Dermis blood vessel endothelial cell (primary cell): ENCODE results near the gene CFAP70. TPM values are rescaled to one million over a fixed set of nuclear protein-coding genes. Genes with fewer than 3 reads are reported as not detected.
"Not testable (repeated sequence)": the region's sequence is repeated elsewhere in the genome, so short reads cannot be mapped to it uniquely, and the experiment has no call there.

Source experiments
- DNase-seq: peaks from one replicate; pipeline ENCODE4 v3.0.0; 2010
- total RNA-seq: library from RNA; depleted of rRNA; stranded (reverse); fragments of >200 nt; gene quantifications from 2 replicates; pipeline ENCODE4 v1.2.3, GENCODE V29; 2014

Gene CFAP70
- total RNA-seq, result 0.19 and 0.34 TPM in 2 replicates

DNA sequence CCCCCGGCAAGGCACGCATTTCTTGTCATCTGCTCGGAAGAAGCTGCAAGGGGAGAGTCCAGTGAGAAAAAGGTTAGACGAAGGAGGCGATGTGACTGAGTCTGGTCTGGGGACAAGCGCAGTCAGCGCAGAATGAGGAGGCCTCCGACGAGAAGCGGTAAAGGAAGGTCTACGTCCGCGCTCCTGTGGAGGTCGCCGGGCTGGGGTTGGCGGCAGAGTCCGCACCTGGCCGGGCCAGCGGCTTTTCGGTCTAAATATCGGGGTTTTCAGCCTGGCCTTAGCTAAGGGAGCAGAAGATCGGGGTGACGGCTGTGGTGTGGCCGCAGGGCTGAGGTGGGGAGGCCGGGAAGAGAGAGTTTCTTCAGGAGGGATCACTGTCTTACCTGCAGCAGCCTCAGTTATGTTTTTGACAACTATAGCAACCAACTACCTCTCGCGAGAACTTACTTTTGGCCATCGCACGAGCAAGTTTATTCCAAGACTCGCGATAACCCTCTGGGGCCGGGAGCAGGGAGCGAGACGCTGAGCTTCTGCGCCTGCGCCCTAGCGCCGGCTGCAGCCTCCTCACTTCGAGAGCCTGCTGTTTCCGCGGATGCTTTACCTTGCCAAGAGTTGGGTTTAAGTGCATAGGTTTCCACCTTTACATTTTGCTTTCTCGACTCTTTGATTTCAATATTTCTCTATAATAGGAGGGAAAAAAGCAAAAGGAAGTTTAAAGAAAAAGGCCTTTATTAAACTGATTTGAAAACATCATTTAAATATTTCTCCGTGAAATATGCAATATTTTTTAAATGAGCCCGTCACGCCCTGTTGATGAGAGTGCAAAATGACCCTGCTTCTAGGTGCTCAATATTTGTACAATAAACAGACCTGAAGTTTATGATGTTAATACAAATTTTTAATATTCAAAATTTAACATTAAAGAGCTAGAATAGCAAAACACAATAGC is at the start of gene CFAP70:
Gene CFAP70 (minus strand): TSS at position 534 of the 949 bp plus-strand sequence. CDS start 4,068 bp downstream, outside the sequence.
- DNase-seq, result peak; percentile 97

DNA sequence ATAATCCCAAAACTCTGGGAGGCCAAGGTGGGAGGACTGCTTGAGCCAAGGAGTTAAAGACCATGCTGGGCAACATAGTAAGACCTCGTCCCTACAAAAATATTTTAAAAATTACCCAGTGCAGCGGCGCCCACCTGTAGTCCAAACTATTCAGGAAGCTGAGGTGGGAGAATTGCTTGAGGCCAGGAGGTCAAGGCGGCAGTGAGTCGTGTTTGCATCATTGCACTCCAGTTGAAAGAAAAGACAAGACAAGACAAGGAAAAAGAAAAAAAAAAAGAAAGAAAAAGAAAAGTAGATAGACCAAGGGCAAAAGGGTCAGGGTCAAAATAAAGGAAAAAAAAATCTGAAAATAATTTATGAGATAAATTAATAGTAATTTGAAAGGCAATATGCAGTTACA is 49.4 kb upstream of the CFAP70 start:
- no peak for DNase-seq

DNA sequence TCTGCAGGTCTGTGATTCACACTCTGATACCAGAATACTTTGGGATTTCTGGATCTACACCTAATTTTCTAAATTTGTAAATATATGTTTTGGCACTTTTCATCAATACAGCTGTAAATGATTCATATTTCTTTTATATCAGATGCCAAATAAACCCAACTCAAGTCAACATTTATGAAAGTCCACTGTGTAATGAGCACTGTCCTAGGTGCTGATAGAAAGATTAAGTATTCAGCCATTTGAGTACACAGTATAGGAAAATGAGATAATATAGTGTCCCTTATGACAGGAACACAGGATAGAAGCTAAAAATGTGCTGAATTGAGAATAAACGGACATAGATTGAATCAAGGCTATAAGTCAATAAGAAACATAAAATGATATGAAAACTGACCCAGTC is 48.8 kb upstream of the CFAP70 start:
- no peak for DNase-seq

DNA sequence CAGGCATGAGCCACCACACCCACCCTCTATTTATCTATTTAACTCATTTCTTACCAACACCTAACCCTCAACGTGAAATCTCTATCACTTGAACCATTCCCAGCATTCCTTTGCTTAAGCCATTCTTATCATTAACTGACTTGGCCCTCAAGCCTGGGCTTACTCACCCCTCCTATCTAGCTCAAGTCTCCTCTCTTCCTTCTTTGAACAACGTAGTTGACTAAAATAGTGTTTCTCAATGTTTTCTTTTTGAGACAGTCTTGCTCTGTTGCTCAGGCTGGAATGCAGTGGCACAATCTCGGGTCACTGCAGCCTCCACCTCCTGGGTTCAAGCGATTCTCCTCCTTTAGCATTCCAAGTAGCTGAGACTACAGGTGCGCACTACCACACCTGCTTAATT is 48.2 kb upstream of the CFAP70 start:
- DNase-seq, result no peak

DNA sequence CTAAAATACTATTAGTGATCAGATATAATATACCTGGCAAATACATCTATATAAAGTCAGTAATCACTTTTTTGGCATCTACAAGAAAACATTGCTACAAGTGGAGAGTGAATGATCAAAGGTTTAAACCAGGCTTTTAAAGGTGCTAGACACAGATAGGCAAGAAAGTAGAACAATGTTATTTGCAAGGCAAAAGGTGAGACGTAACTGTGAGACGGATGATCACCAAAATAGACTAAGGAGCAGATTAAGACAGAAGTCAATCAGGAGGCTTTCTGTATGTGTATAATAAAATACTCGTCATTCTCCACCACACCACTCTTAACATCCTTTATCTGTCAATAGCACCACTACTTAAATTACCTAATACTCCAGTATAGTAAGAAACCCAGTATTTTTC is 46.9 kb upstream of the CFAP70 start:
- no peak for DNase-seq

DNA sequence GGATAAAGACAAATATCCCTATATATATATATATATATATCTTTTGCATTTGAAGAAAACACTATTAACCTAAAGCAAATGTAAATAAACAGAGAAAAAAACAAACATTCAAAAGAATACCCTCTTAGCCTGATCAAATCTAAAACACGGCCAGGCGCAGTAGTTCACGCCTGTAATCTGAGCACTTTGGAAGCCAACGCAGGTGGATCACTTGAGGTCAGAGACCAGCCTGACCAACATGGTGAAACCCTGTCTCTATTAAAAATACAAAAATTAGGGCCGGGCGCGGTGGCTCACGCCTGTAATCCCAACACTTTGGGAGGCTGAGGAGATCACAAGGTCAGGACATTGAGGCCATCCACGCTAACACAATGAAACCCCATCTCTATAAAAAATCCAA is 46.0 kb upstream of the CFAP70 start:
- no peak for DNase-seq

DNA sequence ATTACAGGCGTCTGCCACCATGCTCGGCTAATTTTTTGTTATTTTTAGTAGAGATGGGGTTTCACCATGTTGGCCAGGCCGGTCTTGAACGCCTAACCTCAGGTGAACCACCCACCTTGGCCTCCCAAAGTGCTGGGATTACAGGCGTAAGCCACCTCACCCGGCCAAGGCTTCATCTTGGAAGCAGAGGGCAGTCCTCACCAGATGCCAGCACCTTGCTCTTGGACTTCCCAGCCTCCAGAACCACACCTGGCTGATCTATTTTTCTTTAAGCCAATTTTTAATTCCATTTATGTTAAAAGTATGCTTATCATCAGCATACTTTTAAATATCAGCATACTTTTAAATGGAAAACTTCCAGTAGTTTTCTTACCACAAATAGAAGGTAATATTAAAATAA is 43.0 kb upstream of the CFAP70 start:
- no peak for DNase-seq

DNA sequence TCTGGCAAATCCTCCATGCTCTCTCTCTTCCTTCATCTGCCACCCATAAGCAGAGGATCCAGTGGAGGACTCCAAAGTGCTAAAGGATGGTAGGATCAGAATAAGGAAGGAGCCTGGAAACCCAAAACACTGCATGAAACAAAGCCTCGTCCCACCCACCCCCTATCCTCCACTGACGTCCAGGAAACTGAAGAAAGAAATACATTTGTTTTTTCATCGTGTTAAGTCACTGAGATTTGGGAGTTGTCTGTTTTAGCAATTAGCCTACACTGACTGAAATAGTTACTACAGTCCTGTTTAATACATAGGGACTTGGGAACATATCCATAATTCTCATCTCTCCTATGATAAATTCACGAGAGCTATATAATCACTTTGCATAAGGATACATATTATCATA is 40.4 kb upstream of the CFAP70 start:
- no peak for DNase-seq

DNA sequence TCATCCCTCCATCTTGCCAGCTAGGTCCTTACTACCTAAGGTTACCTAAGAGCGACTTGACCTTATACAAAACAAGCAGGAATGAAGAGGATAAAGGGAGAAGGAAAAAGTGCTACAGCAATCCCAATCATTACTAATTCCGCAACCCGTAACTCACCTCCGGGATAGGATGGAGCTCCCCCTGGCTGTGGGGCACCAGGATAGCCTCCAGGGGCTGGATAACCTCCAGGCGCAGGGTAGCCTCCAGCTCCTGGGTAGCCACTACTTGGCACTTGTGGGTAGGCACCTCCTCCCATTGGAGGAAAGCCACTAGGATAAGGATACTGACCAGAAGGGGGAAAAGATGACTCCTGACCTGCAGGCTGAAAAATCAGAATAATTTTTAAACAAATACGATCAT is 39.4 kb upstream of the CFAP70 start:
- no peak for DNase-seq

DNA sequence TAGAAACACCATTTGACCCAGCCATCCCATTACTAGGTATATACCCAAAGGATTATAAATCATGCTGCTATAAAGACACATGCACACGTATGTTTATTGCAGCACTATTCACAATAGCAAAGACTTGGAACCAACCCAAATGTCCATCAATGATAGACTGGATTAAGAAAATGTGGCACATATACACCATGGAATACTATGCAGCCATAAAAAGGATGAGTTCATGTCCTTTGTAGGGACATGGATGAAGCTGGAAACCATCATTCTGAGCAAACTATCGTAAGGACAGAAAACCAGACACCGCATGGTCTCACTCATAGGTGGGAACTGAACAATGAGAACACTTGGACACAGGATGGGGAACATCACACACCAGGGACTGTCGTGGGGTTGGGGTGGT is 35.7 kb upstream of the CFAP70 start:
- DNase-seq, result not testable (repeated sequence)

DNA sequence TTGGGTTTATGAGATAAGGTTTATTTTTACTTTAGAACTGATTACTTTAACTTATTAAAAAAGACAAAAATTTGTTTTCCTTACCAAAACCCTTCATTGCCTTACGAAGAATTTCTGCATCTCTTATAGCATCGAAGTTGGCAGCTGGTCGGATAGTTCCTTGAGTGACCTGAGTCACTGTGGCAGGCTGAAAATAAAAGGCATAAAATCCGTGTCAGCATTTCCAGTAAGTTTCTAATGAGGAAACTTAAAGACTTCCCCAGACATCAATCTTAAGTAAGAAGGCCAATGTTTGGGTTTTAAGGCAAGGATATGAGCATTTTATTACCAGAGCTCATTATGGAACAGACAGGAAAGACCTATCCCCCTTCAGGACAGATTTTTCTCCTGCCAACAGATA is 29.6 kb upstream of the CFAP70 start:
- DNase-seq, result no peak

DNA sequence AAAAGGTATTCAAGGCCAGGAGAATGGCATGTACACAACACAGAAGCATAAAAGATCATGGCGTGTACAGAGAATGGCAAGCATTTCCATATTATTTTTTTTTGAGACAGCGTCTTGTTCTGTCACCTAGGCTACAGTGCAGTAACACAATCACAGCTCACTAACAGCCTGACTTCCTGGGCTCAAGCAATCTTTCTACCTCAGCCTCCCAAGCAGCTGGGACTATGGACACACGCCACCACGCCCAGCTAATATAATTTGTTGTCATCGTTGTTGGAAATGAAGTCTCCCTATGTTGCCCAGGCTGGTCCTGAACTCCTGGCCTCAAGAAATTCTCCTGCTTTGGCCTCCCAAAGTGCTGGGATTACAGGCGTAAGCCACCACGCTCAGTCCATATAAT is 27.9 kb upstream of the CFAP70 start:
- DNase-seq, result no peak

DNA sequence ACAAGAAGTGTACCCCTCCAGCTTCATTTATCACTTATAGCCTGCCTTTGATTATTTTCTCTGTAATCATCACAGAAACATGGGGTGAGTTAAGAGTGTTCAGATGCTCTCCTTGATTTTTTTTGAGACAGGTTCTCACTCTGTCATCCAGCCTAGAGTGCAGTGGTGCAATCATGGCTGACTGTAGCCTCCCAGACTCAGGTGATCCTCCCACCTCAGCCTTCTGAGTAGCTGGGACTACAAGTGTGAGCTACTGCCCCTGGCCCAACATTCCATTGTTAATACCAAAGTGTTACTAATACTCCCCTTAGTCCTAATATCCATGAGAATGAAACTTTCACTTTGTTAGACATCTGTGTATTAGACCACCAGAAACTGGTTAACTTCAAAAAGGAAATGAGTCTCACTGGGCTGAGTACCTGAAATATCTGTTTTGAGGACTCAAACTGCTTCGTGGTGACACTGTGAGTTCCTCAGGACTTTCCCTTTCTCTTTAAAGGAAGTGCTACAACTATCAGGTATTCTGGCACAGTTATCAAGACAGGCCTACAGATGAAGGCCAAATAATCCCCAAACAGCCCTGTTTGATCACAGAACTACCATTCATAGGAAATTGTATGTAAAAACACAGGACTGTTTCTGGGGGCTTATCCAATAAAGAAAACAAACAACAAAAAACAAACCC is 20.5 kb upstream of the CFAP70 start:
- DNase-seq, result no peak

DNA sequence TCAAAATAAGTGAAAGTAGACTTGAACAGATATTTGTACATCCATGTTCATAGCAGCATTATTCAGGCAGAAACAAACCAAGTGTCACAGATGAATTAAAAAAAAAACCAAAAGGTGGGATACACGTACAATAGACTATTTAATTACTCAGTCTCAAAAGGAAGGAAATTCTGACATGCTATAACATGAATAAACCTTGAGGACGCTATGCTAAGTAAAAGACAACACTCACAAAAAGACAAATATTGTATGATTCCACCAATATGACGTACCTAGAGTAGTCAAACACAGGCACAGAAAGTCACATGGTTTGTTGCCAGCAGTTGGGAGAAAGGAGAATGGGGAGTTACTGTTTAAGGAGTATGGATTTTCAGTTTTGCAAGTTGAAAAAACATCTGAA is 18.0 kb upstream of the CFAP70 start:
- DNase-seq, result no peak

DNA sequence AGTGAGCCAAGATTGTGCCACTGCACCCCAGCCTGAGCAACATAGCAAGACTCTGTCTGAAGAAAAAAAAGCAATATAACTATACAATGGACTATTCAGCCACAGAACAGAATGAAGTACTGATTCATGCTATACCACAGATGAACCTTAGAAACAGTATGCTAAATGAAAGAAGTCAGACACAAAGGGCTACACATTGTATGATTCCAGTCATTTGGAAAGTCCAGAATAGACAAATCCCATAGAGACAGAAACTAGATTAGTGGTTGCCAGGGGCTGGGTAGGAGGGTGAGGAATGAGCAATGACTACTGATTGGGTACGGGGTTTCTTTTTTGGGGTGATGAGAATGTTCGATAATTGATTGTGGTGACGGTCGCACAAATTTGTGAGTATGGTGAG is 9.6 kb upstream of the CFAP70 start:
- no peak for DNase-seq

DNA sequence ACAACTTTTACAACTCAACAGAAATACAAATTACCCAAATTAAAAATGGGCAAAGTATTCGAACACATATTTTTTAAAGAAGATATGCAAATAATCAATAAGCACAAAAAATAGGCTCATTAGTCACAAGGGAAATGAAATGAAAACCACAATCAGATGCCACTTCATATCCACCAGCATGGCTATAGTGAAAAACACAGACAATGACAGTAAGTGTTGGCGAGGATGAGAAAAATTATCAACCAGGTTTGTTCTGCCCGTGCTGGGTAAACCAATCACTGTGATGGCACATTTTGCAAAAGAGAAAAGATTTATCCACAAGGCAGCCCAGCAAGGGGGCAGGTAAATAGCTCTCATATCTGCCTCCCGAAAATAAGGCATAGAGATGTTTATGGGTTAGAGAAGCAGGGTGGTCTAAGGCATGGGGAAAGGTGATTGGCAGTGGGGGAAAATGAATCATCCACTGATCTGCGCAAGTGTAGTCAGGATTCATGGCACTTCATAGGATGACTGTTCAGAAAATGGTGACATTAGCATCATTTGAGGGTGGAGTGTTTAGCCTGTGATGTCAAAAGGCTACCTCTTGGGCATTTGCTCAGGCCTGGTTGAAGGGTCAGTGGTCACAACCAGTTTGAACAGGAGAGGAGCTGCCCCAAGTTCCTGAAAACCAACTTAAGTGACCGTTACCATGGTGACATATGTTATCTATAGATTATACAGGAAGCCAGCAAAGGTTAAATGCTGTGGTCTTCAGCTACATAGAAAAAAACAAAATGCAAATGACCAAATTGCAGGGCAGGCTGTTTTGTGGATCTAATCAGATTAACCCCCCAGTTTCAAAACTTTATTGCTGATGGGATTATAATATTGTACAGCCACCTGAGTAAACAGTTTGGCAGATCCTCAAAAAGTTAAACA is 8.0 kb upstream of the CFAP70 start:
- no peak for DNase-seq

DNA sequence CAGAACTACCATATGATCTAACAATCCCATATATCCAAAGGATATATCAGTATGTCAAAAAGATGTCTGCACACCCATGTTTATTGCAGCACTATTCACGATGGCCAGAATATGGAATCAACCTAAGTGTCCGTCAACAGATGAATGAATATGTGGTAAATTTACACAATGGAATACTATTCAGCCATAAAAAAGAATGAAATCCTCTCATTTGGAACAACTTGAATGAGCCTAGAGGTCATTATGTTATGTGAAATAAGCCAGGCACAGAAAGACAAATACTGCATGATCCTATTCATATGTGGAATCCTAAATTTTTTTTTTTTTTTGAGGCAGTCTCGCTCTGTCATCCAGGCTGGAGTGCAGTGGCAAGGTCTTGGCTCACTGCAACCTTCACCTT is 6.3 kb upstream of the CFAP70 start:
- no peak for DNase-seq

DNA sequence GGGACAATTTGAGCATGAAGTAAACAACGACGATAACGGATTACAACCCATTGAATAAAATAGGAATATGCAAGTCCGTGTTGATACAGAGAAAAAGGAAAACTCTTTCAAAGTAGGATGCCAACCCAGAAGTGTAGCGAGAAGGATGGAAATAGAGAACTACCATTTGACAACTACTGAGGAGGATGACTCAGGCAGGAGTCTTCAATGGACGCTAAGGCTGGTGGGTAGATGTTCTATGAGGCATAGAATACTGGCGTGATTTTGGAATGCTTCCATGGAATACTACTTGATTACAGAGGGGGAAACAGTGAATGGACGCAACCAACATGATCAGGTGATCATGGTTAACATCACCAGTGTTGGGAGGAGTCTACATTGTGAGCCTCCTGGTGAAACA is 828 bp upstream of the CFAP70 start:
- no peak for DNase-seq

DNA sequence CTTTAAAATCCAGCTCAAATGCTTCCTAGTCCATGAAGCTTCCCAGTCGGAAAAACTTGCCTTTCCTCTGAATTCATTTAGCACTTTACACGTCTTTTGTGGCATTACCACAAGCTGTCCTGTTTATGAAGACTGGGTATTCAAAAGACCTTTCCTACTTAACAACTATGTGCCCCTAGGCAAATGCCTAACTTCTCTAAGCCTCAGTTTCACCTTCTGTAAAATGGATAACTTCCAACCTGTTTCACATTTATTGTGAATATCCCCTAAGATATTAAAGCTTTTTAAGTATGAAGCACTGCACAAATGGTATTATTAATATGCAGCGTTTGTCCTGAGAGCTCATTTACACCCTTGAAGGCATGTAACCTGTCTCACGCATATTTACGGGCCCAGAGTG is 843 bp downstream of the CFAP70 start:
- DNase-seq, result no peak

DNA sequence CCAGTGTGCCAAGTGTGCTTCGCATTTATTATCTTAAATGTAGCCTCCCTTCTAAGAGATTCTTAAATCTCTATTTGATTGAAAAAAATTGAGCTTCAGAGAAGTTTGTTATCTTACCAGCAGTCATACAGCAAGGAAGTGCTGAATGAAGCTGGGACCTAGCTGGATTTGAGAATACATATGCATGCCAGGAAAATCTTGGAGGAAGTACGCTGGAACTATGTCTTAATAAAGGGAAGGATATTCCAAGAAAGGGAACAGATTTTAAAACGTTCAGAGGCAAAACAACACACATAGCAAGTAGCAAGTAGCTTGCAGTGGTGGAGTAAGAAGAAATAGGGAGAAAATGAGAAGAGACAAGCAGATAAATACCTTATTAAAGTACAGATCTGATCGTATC is 1.5 kb downstream of the CFAP70 start:
- DNase-seq, result no peak

DNA sequence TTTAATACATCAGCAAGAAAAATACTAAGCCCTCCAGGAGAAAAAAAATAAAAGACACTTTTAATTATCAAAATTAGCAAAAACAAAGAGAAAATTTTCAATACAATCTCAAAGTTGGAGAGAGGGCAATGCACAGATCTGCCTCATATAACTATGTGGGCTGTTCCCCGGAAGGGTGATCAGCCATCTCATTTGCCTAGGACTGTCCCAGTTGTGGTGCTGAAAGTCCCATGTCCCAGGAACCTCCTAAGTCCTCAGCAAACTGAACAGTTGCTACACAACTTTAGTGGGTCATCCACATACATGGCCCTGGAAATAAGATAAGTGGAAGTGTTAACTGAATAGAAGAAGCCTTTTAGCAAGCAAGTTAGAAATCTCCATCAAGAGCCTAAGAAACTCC is 14.4 kb downstream of the CFAP70 start:
- no peak for DNase-seq

DNA sequence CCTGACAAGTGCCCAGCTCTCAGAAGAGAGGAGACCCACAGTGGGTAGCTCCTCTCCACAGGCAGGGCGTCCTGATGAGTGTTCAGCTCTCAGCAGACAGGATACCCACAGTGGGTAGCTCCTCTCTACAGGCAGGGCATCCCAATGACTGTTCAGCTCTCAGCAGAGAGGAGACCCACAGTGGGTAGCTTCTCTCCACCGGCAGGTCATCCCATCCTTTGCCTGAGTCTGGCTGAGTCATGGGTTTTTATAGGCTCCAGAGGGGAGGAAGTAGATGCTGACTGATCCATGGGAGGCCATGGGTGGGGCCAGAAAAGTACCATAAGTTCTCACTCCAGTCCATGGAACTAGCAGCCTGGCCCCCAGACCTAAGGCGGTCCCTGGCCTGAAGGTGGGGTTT is 18.5 kb downstream of the CFAP70 start:
- no peak for DNase-seq

DNA sequence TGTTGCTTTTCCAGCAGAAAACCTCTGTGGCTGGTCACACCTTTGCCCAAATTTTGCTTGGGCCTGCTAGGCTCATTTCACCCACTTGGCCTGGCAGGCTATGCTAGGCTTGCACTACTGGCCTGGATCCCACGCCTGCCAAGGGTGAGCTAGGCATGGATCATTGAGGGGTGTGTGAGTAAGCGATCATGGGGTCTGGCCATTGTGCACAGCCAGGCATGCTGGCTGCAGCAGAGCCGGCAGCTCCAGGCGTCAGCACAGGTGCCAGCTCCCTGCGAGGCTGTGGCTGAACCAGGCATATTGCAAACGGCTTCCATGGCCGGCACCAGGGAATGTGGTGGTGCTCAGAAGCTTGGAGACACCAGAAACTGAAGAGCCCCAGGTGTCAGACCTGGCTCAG is 19.2 kb downstream of the CFAP70 start:
- DNase-seq, result no peak
